Nephron progenitor cell (in vitro differentiated cells): ENCODE data around the gene SYNM.
"Not testable (repeated sequence)": the region's sequence is repeated elsewhere in the genome, so short reads cannot be mapped to it uniquely, and the experiment has no call there.

Source experiments
- DNase-seq: peaks from one replicate; pipeline ENCODE4 v3.0.0; 2021
- H3K27ac Mint-ChIP-seq: 2 replicates; pipeline ENCODE4 v1.8.0; 2021; ENCODE audit warnings: mild to moderate bottlenecking, moderate library complexity, mixed read lengths
- H3K27me3 Mint-ChIP-seq: 2 replicates; pipeline ENCODE4 v1.8.0; 2021; ENCODE audit warnings: mild to moderate bottlenecking, low read depth, mixed read lengths; ENCODE audit not compliant: poor library complexity
- H3K36me3 Mint-ChIP-seq: 2 replicates; pipeline ENCODE4 v1.8.0; 2021; ENCODE audit warnings: low read depth, mixed read lengths
- H3K4me1 Mint-ChIP-seq: 2 replicates; pipeline ENCODE4 v1.8.0; 2021; ENCODE audit warnings: mixed read lengths
- H3K4me3 Mint-ChIP-seq: 2 replicates; pipeline ENCODE4 v1.8.0; 2021; ENCODE audit warnings: mild to moderate bottlenecking, moderate library complexity, mixed read lengths
- H3K9me3 Mint-ChIP-seq: 2 replicates; pipeline ENCODE4 v1.8.0; 2021; ENCODE audit warnings: mild to moderate bottlenecking, moderate library complexity, mixed read lengths
- CTCF ChIP-seq: fragments of 200-600 bp; sonication (generic); IDR thresholded peaks from 2 replicates; pipeline ENCODE4 v1.5.0; 2021; ENCODE audit warnings: antibody characterized with exemption

Gene SYNM

GRCh38 chr15:99058421-99058870, 46.4 kb upstream of the SYNM start:
- Mint-ChIP-seq H3K27ac (no peak overlapping the region), H3K4me1 (peaks cover 20% of the 10 kb centered on the region), H3K36me3 (no peaks in the 10 kb centered on the region), H3K4me3 (peak overlapping the region; percentile 84), H3K9me3 (no peaks in the 10 kb centered on the region), H3K27me3 (peaks cover 26% of the 10 kb centered on the region)
- DNase-seq: no peak
- no peak for TF ChIP-seq CTCF

- peak overlapping the region; percentile 83 for H3K4me3 Mint-ChIP-seq
- DNase-seq: peak; percentile 80
- TF ChIP-seq CTCF: peak; percentile 52
- no peaks in the 10 kb centered on the region for H3K36me3 Mint-ChIP-seq
- H3K27me3 Mint-ChIP-seq: peaks cover 31% of the 10 kb centered on the region
- H3K27ac Mint-ChIP-seq: peak overlapping the region; percentile 54
- no peaks in the 10 kb centered on the region for H3K9me3 Mint-ChIP-seq
- H3K4me1 Mint-ChIP-seq: peaks cover 18% of the 10 kb centered on the region
These were observed 45.6 kb upstream of the SYNM start for GRCh38 chr15:99059010-99059981.

DNA sequence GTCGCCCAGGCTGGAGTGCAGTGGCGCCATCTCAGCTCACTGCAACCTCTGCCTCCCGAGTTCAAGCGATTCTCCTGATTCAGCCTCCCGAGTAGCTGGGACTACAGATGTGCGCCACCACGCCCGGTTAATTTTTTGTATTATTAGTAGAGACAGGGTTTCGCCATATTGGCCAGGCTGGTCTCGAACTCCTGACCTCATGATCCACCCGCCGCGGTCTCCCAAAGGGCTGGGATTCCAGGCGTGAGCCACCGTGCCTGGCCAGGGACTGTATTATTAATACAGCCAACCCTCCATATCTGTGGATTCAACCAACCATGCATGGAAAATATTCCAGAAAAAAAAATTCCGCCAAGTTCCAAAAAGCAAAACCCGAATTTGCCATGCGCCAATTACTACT, 44.7 kb upstream of the SYNM start:
- H3K4me3 Mint-ChIP-seq: peak overlapping the region; percentile 83
- H3K27ac Mint-ChIP-seq, H3K9me3 Mint-ChIP-seq, DNase-seq, H3K36me3 Mint-ChIP-seq: not testable (repeated sequence)
- peaks cover 34% of the 10 kb centered on the region for H3K27me3 Mint-ChIP-seq
- peaks cover 18% of the 10 kb centered on the region for H3K4me1 Mint-ChIP-seq

- H3K4me3 Mint-ChIP-seq: no peak overlapping the region
- peaks cover 18% of the 10 kb centered on the region for H3K4me1 Mint-ChIP-seq
- H3K36me3 Mint-ChIP-seq: no peaks in the 10 kb centered on the region
- no peak for DNase-seq
- TF ChIP-seq CTCF: no peak
- H3K27ac Mint-ChIP-seq: no peak overlapping the region
- H3K27me3 Mint-ChIP-seq: peaks cover 34% of the 10 kb centered on the region
- no peaks in the 10 kb centered on the region for H3K9me3 Mint-ChIP-seq
These were observed 42.7 kb upstream of the SYNM start for GRCh38 chr15:99062226-99062625.

DNA sequence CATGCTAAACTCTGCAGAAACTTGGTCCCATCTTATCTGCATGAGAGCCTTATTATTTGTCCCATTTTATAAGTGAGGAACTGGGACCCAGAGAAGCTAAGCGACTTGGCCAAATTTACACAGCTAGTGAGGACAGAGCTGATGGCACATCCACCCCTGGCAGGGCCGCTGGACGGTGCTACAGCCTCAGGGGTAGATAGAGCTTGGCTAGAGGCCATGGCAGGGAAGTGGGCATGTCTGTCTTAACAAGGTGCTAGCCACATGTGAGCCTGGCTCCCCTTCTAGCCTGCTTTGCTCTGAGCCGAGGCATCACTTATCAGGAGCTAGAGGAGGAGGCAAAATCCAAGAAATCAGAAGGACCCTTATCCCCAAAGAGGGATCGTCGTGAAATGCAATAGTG, 36.7 kb upstream of the SYNM start:
- no peak for DNase-seq
- no peak overlapping the region for H3K27ac Mint-ChIP-seq

More for the DNA sequence above, 36.7 kb upstream of the SYNM start:
- Mint-ChIP-seq H3K4me3 (no peak overlapping the region), H3K27me3 (peaks cover 21% of the 10 kb centered on the region), H3K4me1 (peaks cover 6% of the 10 kb centered on the region), H3K36me3 (no peaks in the 10 kb centered on the region), H3K9me3 (no peaks in the 10 kb centered on the region)
- TF ChIP-seq CTCF: no peak
